HG03139 (cell line): ENCODE measurements around the gene TIGD7.
"Not testable (repeated sequence)": the region's sequence is repeated elsewhere in the genome, so short reads cannot be mapped to it uniquely, and the experiment has no call there.

Source experiments
- ATAC-seq: cut with Tn5 transposase; IDR thresholded peaks from one replicate; pipeline ENCODE4 v1.9.1; 2021; ENCODE audit not compliant: unreplicated experiment

TIGD7 gene

GRCh38 chr16:3282730-3283542 is 22.3 kb downstream of the TIGD7 start, which contains the start of gene ZNF263:
Gene ZNF263, plus strand, starts transcription at chr16:3283491. Its CDS starts 328 bp downstream, at chr16:3283819.
- peak; percentile 74 for ATAC-seq

- peak; percentile 25 for ATAC-seq
Measured at GRCh38 chr16:3282103-3282729, 23.0 kb downstream of the TIGD7 start.

DNA sequence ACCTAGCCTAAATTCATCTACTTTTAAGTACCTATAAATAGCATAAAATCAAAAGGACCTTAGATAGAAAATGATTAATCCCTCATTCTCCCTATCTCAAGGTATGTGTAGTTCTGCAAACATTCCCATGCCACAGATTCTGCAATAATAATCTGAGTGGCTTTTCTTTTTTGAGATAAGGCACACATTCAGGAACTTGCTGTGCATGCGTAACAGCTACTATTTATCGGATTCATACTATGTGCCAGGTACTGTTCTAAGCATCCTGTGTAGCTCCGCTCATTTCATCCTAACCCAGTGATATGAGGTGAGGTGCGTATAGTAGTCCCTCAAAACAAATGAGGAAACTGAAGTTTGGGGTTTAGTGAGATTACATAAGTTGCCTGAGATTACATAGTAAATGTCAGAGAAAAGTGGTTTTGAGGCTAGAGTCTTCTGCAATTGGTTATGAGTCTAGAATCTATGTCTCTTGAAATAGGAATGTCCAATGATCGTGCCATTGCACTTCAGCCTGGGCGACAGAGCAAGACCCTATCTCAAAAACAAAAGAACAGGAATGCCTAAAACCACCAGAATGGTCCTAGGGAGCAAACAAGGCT is 23.9 kb downstream of the TIGD7 start:
- no peak for ATAC-seq

GRCh38 chr16:3276679-3277078 is 28.6 kb downstream of the TIGD7 start:
- ATAC-seq = no peak

GRCh38 chr16:3274947-3275346 is 30.3 kb downstream of the TIGD7 start:
- no peak for ATAC-seq

DNA sequence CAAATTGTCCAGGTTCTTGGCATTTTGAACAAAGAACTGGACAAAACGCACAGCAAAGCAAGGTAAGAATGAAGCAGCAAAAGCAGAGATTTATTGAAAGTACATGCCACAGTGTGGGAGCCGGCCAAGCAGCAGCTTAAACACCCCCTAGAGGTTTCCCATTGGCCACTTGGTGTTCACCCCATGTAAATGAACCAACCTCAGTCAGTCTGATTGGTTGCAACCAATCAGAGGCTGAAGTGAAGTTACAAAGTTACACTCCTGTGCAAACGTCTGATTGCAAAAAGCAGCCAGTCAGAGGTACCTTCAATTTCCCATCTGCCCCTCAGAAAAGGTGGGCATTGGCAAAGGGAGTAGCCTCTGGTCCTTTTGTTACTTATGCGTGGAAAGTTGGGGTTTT is 30.7 kb downstream of the TIGD7 start:
- no peak for ATAC-seq

DNA sequence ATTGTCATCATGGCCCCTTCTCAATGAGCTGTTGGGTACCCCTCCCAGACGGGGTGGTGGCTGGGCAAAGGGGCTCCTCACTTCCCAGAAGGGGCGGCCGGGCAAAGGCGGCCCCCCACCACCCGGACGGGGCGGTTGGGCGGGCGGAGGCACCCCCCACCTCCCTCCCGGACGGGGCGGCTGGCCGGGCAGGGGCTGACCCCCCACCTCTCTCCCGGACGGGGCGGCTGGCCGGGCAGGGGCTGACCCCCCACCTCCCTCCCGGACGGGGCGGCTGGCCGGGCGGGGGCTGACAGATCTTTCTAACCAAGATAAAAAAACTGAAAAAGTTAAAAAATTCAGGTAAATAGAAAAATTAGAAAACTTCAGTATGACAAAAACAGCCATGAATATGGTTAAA is 33.9 kb downstream of the TIGD7 start:
- not testable (repeated sequence) for ATAC-seq

DNA sequence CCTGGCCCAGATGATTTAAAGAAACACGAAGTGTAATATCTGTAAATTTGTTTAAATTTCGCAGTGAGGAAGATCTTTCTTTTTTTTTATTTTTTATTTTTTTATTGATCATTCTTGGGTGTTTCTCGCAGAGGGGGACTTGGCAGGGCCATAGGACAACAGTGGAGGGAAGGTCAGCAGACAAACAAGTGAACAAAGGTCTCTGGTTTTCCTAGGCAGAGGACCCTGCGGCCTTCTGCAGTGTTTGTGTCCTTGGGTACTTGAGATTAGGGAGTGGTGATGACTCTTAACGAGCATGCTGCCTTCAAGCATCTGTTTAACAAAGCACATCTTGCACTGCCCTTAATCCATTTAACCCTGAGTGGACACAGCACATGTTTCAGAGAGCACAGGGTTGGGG is 34.5 kb downstream of the TIGD7 start:
- ATAC-seq = not testable (repeated sequence)

GRCh38 chr16:3268294-3268693 is 36.9 kb downstream of the TIGD7 start:
- no peak for ATAC-seq

GRCh38 chr16:3266873-3267537 is 38.2 kb downstream of the TIGD7 start:
- ATAC-seq = no peak

GRCh38 chr16:3264137-3265036 is 40.8 kb downstream of the TIGD7 start:
- ATAC-seq = peak; percentile 74

- ATAC-seq = no peak
Measured at GRCh38 chr16:3262517-3262916, 42.7 kb downstream of the TIGD7 start.

- ATAC-seq = no peak
Measured at GRCh38 chr16:3259836-3260235, 45.4 kb downstream of the TIGD7 start.

- ATAC-seq = no peak
Measured at GRCh38 chr16:3256866-3257465, 48.3 kb downstream of the TIGD7 start.

- no peak for ATAC-seq
Measured at GRCh38 chr16:3256146-3256865, 48.9 kb downstream of the TIGD7 start, which contains the start of gene MEFV. Gene MEFV, minus strand, starts transcription at chr16:3256633. Its CDS starts 46 bp downstream, at chr16:3256587.

- no peak for ATAC-seq
Measured at GRCh38 chr16:3254309-3254708, 50.9 kb downstream of the TIGD7 start.

DNA sequence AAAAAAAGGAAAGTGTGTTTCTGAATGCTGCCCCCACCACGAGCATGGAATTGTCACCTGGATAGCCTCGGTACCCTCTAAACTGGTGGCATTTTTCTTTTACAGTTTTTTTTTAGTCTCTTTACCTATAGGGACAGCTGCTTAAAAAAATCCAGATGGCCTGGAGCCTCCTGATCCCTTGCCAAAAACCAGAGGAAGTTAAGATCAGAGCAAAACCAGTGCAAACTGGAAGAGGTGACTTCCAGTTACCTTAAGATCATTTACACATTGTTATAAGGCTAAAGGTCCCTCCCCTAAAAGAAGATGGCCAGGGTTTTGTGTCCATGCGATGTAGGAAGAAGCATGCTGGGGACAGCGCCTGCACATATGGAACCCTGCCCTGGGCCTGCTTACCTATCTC is 52.3 kb downstream of the TIGD7 start:
- no peak for ATAC-seq

- ATAC-seq = no peak
Measured at GRCh38 chr16:3249451-3249850, 55.8 kb downstream of the TIGD7 start.

DNA sequence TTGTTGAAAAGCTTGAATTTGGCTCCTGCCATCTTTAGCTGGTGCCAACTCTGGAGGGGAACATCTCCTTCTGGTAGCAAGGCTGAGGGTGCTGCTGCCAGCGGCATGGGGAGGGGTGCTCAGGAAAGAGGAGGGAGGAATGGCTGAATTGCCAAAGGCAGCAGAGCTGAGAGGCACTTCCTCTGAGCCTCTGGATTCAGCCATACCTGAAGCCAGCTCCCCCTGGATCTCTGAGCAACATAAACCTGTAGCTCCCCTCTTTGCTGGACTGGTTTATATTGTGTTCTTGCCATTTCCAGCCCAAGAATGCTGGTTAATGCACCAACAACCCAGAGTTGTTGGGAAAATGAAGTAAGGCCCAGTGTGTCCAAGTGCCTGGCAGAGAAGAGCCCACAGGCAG is 56.2 kb downstream of the TIGD7 start:
- no peak for ATAC-seq
